Smooth muscle cell of trachea (primary cell): ENCODE data around the gene IER5. TPM values are rescaled to one million over a fixed set of nuclear protein-coding genes. Genes with fewer than 3 reads are reported as not detected.

Experiments used
- total RNA-seq: library from RNA; depleted of rRNA; stranded (reverse); fragments of >200 nt; gene quantifications from 2 replicates; pipeline ENCODE4 v1.2.1, GENCODE V29; 2014

Gene IER5
- total RNA-seq: 25.9 and 39.7 TPM in 2 replicates

GRCh38 chr1:181088079-181089016 lies at the start of gene IER5:
Gene IER5, plus strand, starts transcription at chr1:181088700. Its CDS starts 203 bp downstream, at chr1:181088903.

Other genes starting within 250 kb of the IER5 start
- 9.6 and 13.7 TPM in 2 replicates for gene KIAA1614, start 175.8 kb upstream of the IER5 start, total RNA-seq
- 22.0 and 32.6 TPM in 2 replicates for gene STX6, start 65.8 kb upstream of the IER5 start, total RNA-seq
- gene MR1, start 54.7 kb upstream of the IER5 start, total RNA-seq: 27.6 and 41.2 TPM in 2 replicates